ENCODE results near the gene ACACA.
A peak's percentile ranks its signal among the peaks of the same experiment; 100 is the strongest.

Gene ACACA

GRCh38 chr17:37174205-37174604 is 232.4 kb downstream of the ACACA start:
- Histone ChIP-seq H3K36me3 (ENCODE audit: control insufficient read depth, low read length) (peaks cover 62% of the 10 kb centered on the region), H4K20me1 (ENCODE audit: control insufficient read depth, insufficient read depth, low read depth, low read length) (no peaks in the 10 kb centered on the region), H3K9me2 (replicated peaks; ENCODE audit: control insufficient read depth, low read length) (no peaks in the 10 kb centered on the region), H3K9me3 (ENCODE audit: control insufficient read depth, insufficient read depth, low read length) (no peaks in the 10 kb centered on the region), H3K79me2 (ENCODE audit: control insufficient read depth, low read length) (no peaks in the 10 kb centered on the region), H3F3A (ENCODE audit: control insufficient read depth, insufficient read depth) (no peaks in the 10 kb centered on the region), H3K4me2 (ENCODE audit: low read length) (no peak overlapping the region), H3K4me3 (ENCODE audit: low read length) (no peak overlapping the region), H3K4me1 (ENCODE audit: control insufficient read depth, low read length) (no peaks in the 10 kb centered on the region), H3K27ac (ENCODE audit: low read depth, low read length) (no peak overlapping the region), H3K27me3 (ENCODE audit: control insufficient read depth, low read length) (no peaks in the 10 kb centered on the region)
- TF ChIP-seq EZH2phosphoT487 (IDR thresholded peaks at IDR 0.05; ENCODE audit: borderline replicate concordance, low read length) (no peak), CTCF (IDR thresholded peaks at IDR 0.05; ENCODE audit: low read depth, low read length, poor library complexity, severe bottlenecking) (peak; percentile 49)

GRCh38 chr17:37170881-37171425 is 235.7 kb downstream of the ACACA start:
- no peaks in the 10 kb centered on the region for H3K9me2 ChIP-seq (replicated peaks; ENCODE audit: control insufficient read depth, low read length)
- TF ChIP-seq CTCF (IDR thresholded peaks at IDR 0.05; ENCODE audit: low read depth, low read length, poor library complexity, severe bottlenecking) (no peak), EZH2phosphoT487 (IDR thresholded peaks at IDR 0.05; ENCODE audit: borderline replicate concordance, low read length) (no peak)
- H3K36me3 ChIP-seq (ENCODE audit: control insufficient read depth, low read length), result peaks cover 47% of the 10 kb centered on the region
- no peak overlapping the region for H3K4me2 ChIP-seq (ENCODE audit: low read length)
- H3K9me3 ChIP-seq (ENCODE audit: control insufficient read depth, insufficient read depth, low read length), result no peaks in the 10 kb centered on the region
- no peak overlapping the region for H3K27ac ChIP-seq (ENCODE audit: low read depth, low read length)
- no peaks in the 10 kb centered on the region for H4K20me1 ChIP-seq (ENCODE audit: control insufficient read depth, insufficient read depth, low read depth, low read length)
- no peaks in the 10 kb centered on the region for H3K4me1 ChIP-seq (ENCODE audit: control insufficient read depth, low read length)
- H3K4me3 ChIP-seq (ENCODE audit: low read length), result no peak overlapping the region
- H3K27me3 ChIP-seq (ENCODE audit: control insufficient read depth, low read length), result no peaks in the 10 kb centered on the region
- no peaks in the 10 kb centered on the region for H3F3A ChIP-seq (ENCODE audit: control insufficient read depth, insufficient read depth)
- H3K79me2 ChIP-seq (ENCODE audit: control insufficient read depth, low read length), result no peaks in the 10 kb centered on the region

- Histone ChIP-seq H3K4me2 (ENCODE audit: low read length) (no peak overlapping the region), H3K27ac (ENCODE audit: low read depth, low read length) (no peak overlapping the region), H3K36me3 (ENCODE audit: control insufficient read depth, low read length) (peaks cover 41% of the 10 kb centered on the region), H3F3A (ENCODE audit: control insufficient read depth, insufficient read depth) (no peaks in the 10 kb centered on the region), H3K9me3 (ENCODE audit: control insufficient read depth, insufficient read depth, low read length) (no peaks in the 10 kb centered on the region), H3K27me3 (ENCODE audit: control insufficient read depth, low read length) (no peaks in the 10 kb centered on the region), H3K4me1 (ENCODE audit: control insufficient read depth, low read length) (no peaks in the 10 kb centered on the region), H3K4me3 (ENCODE audit: low read length) (no peak overlapping the region), H4K20me1 (ENCODE audit: control insufficient read depth, insufficient read depth, low read depth, low read length) (no peaks in the 10 kb centered on the region), H3K79me2 (ENCODE audit: control insufficient read depth, low read length) (no peaks in the 10 kb centered on the region), H3K9me2 (replicated peaks; ENCODE audit: control insufficient read depth, low read length) (no peaks in the 10 kb centered on the region)
- TF ChIP-seq EZH2phosphoT487 (IDR thresholded peaks at IDR 0.05; ENCODE audit: borderline replicate concordance, low read length) (no peak), CTCF (IDR thresholded peaks at IDR 0.05; ENCODE audit: low read depth, low read length, poor library complexity, severe bottlenecking) (no peak)
Measured at GRCh38 chr17:37168731-37169353, 237.8 kb downstream of the ACACA start.

All from DOHH2 (cell line).